Body of pancreas (tissue), 4 donors: ENCODE measurements around the gene CXCL12.

Experiments
- CTCF ChIP-seq, 7 experiments: fragments of 450-650 bp in 4 of 7; fragments of 200-600 bp in 3 of 7; sonication (generic) in 3 of 7; IDR thresholded peaks; one replicate each; pipeline ENCODE4 v1.5.1; 2016 to 2019; ENCODE audit warnings: antibody characterized with exemption in 7 of 7
- POLR2A ChIP-seq, 3 donors: fragments of 450-650 bp; IDR thresholded peaks; one replicate each; pipeline ENCODE4 v1.6.1; 2016; ENCODE audit warnings: antibody characterized with exemption in 3 of 3, mild to moderate bottlenecking in 2 of 3

GRCh38 chr10:44398271-44398670, 13.4 kb upstream of the CXCL12 start:
- TF ChIP-seq CTCF (IDR thresholded peaks at IDR 0.05) (no peak), POLR2A (IDR thresholded peaks at IDR 0.05) (no peak)
